H1 (cell line): Measurements from ENCODE around the gene MCM7. TPM values are rescaled to one million over a fixed set of nuclear protein-coding genes. Genes with fewer than 3 reads are reported as not detected.

Experiments used
- CTCF ChIA-PET: fragments of 300-600 bp; sonication (Branson Sonifier 250); formaldehyde crosslinking; loops from one replicate; lab custom pipeline; 2021; ENCODE audit not compliant: partially characterized antibody; lab: Charles Lee
- POLR2A ChIA-PET: fragments of 300-600 bp; sonication (Branson Sonifier 250); formaldehyde crosslinking; loops from one replicate; lab custom pipeline; 2021; ENCODE audit warnings: inconsistent platforms; ENCODE audit not compliant: partially characterized antibody; lab: Charles Lee
- DNase-seq, 2 experiments: peaks; one replicate each; pipeline versions ENCODE4 v3.0.0 to v3.0.0-alpha.2; 2010 to 2022; ENCODE audit warnings: low spot score in 2 of 2, low read depth in 1 of 2, mixed read lengths in 1 of 2
- FAIRE-seq: peaks from 2 replicates; lab custom pipeline; 2011; peaks lifted over from hg19 to GRCh38; lab: Jason Lieb, UNC
- H2AFZ ChIP-seq: 2 replicates; pipeline ENCODE4 v1.8.1; 2012; ENCODE audit warnings: low read length, inconsistent platforms
- H2AK5ac ChIP-seq: 2 replicates; pipeline ENCODE4 v1.6.1; 2013; ENCODE audit warnings: low read depth, low read length
- H2BK120ac ChIP-seq: replicated peaks from 2 replicates; pipeline ENCODE3; 2013; ENCODE audit warnings: low read depth, low read length, inconsistent platforms
- H2BK12ac ChIP-seq: 2 replicates; pipeline ENCODE4 v1.6.1; 2013; ENCODE audit warnings: low read depth, low read length
- H2BK15ac ChIP-seq: 2 replicates; pipeline ENCODE4 v1.6.1; 2013; ENCODE audit warnings: low read length
- H2BK20ac ChIP-seq: 2 replicates; pipeline ENCODE4 v1.6.1; 2013; ENCODE audit warnings: low read length
- H2BK5ac ChIP-seq: 2 replicates; pipeline ENCODE4 v1.6.1; 2013; ENCODE audit warnings: low read depth, low read length
- H3K14ac ChIP-seq: 2 replicates; pipeline ENCODE4 v1.6.1; 2013; ENCODE audit warnings: inconsistent platforms; ENCODE audit not compliant: insufficient read length
- H3K18ac ChIP-seq: 2 replicates; pipeline ENCODE4 v1.6.1; 2013; ENCODE audit warnings: low read length; ENCODE audit errors: extremely low read depth
- H3K23ac ChIP-seq: 2 replicates; pipeline ENCODE4 v1.6.1; 2013; ENCODE audit warnings: inconsistent platforms; ENCODE audit not compliant: insufficient read length
- H3K23me2 ChIP-seq: 2 replicates; pipeline ENCODE4 v1.6.1; 2013; ENCODE audit warnings: low read depth, low read length
- H3K27ac ChIP-seq: 2 replicates; pipeline ENCODE4 v1.6.1; 2011; ENCODE audit warnings: low read depth, low read length, inconsistent platforms
- H3K27me3 ChIP-seq, 4 experiments: replicated peaks in 1 of 4; 1 replicate in 1 of 4; 2 replicates in 3 of 4; pipeline versions ENCODE4 v1.6.1 to v1.8.1; 2011 to 2013; ENCODE audit warnings: low read length in 3 of 4, mild to moderate bottlenecking in 3 of 4, inconsistent platforms in 2 of 4, mixed read lengths in 2 of 4, moderate library complexity in 1 of 4; ENCODE audit not compliant: control insufficient read depth in 3 of 4, insufficient read depth in 3 of 4; ENCODE audit errors: extremely low read depth in 1 of 4
- H3K36me3 ChIP-seq, 4 experiments: 2 replicates each; pipeline versions ENCODE4 v1.6.1 to v1.8.1; 2011 to 2013; ENCODE audit warnings: mild to moderate bottlenecking in 4 of 4, low read length in 3 of 4, moderate library complexity in 2 of 4, control low read depth in 1 of 4, inconsistent platforms in 1 of 4; ENCODE audit not compliant: insufficient read depth in 4 of 4, control insufficient read depth in 2 of 4
- H3K4ac ChIP-seq: replicated peaks from 2 replicates; pipeline ENCODE3; 2013; ENCODE audit warnings: low read length, low read depth, mixed read lengths, inconsistent platforms; ENCODE audit not compliant: insufficient read length
- H3K4me1 ChIP-seq, 4 experiments: replicated peaks in 1 of 4; 1 replicate in 1 of 4; 2 replicates in 3 of 4; pipeline versions ENCODE4 v1.6.1 to v1.8.1; 2011 to 2013; ENCODE audit warnings: low read length in 3 of 4, inconsistent platforms in 2 of 4, mixed read lengths in 1 of 4; ENCODE audit not compliant: insufficient read depth in 4 of 4, control insufficient read depth in 3 of 4
- H3K4me2 ChIP-seq, 2 experiments: 2 replicates each; pipeline versions ENCODE4 v1.6.1 to v1.8.1; 2011 to 2013; ENCODE audit warnings: low read depth in 2 of 2, low read length in 2 of 2, control low read depth in 1 of 2, inconsistent platforms in 1 of 2, mild to moderate bottlenecking in 1 of 2; ENCODE audit not compliant: insufficient read depth in 1 of 2
- H3K4me3 ChIP-seq, 4 experiments: fragments of 200-600, 300-600 bp in 1 of 4; sonication (generic), shearing (Covaris generic), sonication (Bioruptor Twin) in 1 of 4; 2 replicates each; pipeline versions ENCODE4 v1.5.1 to v1.8.1; 2011 to 2016; ENCODE audit warnings: low read length in 4 of 4, low read depth in 3 of 4, control low read depth in 2 of 4, inconsistent platforms in 2 of 4, mild to moderate bottlenecking in 2 of 4, mixed read lengths in 1 of 4, moderate library complexity in 1 of 4; ENCODE audit not compliant: insufficient read depth in 2 of 4; ENCODE audit errors: extremely low read depth in 1 of 4
- H3K56ac ChIP-seq: replicated peaks from 2 replicates; pipeline ENCODE3; 2013; ENCODE audit warnings: low read depth, mild to moderate bottlenecking, mixed read lengths, low read length, inconsistent platforms; ENCODE audit not compliant: insufficient read length
- H3K79me1 ChIP-seq: 2 replicates; pipeline ENCODE4 v1.6.1; 2013; ENCODE audit warnings: low read depth, low read length, control low read depth
- H3K79me2 ChIP-seq, 2 experiments: 2 replicates each; pipeline versions ENCODE4 v1.6.1 to v1.8.1; 2012 to 2013; ENCODE audit warnings: low read length in 2 of 2, mild to moderate bottlenecking in 2 of 2, inconsistent platforms in 1 of 2; ENCODE audit not compliant: insufficient read depth in 2 of 2, control insufficient read depth in 1 of 2
- H3K9ac ChIP-seq, 4 experiments: replicated peaks in 1 of 4; 1 replicate in 1 of 4; 2 replicates in 3 of 4; pipeline versions ENCODE4 v1.6.1 to v1.8.1; 2011 to 2013; ENCODE audit warnings: low read depth in 3 of 4, low read length in 3 of 4, control low read depth in 2 of 4, mild to moderate bottlenecking in 2 of 4, moderate library complexity in 2 of 4, inconsistent platforms in 1 of 4; ENCODE audit errors: extremely low read depth in 1 of 4
- H3K9me3 ChIP-seq, 2 experiments: 2 replicates each; pipeline versions ENCODE4 v1.6.1 to v1.8.1; 2012 to 2013; ENCODE audit warnings: mild to moderate bottlenecking in 2 of 2, moderate library complexity in 2 of 2, control low read depth in 1 of 2, inconsistent platforms in 1 of 2, low read depth in 1 of 2, low read length in 1 of 2, mixed read lengths in 1 of 2; ENCODE audit not compliant: insufficient read depth in 2 of 2
- H4K20me1 ChIP-seq, 2 experiments: replicated peaks in 1 of 2; 2 replicates each; pipeline versions ENCODE3 to v1.8.1; 2011 to 2013; ENCODE audit warnings: inconsistent platforms in 2 of 2, low read length in 2 of 2, mild to moderate bottlenecking in 1 of 2; ENCODE audit not compliant: insufficient read depth in 2 of 2, control insufficient read depth in 1 of 2
- H4K5ac ChIP-seq: 2 replicates; pipeline ENCODE4 v1.6.1; 2013; ENCODE audit warnings: low read length, low read depth, mixed read lengths, inconsistent platforms; ENCODE audit not compliant: insufficient read length
- H4K8ac ChIP-seq: 2 replicates; pipeline ENCODE4 v1.8.0; 2013; ENCODE audit warnings: mild to moderate bottlenecking, moderate library complexity, low read length, inconsistent platforms; ENCODE audit not compliant: insufficient read depth; ENCODE audit errors: extremely low read depth
- H4K91ac ChIP-seq: replicated peaks from 2 replicates; pipeline ENCODE3; 2013; ENCODE audit warnings: low read length, mixed read lengths, inconsistent platforms; ENCODE audit not compliant: insufficient read length
- POLR2A ChIP-seq, 2 experiments: IDR thresholded peaks; 1 replicate in 1 of 2; 2 replicates in 1 of 2; pipeline ENCODE4 v1.6.1; 2011; ENCODE audit warnings: low read depth in 2 of 2, low read length in 2 of 2, mild to moderate bottlenecking in 2 of 2; ENCODE audit errors: control extremely low read depth in 1 of 2
- POLR2AphosphoS5 ChIP-seq: IDR thresholded peaks from 2 replicates; pipeline ENCODE4 v1.6.1; 2011; ENCODE audit warnings: low read depth, low read length
- SP1 ChIP-seq: IDR thresholded peaks from 2 replicates; pipeline ENCODE4 v1.6.1; 2011; ENCODE audit warnings: low read depth, low read length
- SUZ12 ChIP-seq: fragments of 200-600 bp; sonication (generic); IDR thresholded peaks from 2 replicates; pipeline ENCODE4 v1.6.1; 2012; ENCODE audit warnings: mild to moderate bottlenecking, inconsistent platforms, low read length, moderate library complexity, mixed read lengths
- WGBS, 2 experiments: shearing (Covaris generic) in 1 of 2; methylation state at CpG; one replicate each; pipeline versions ENCODE4 v1.1.6 to v1.1.7; 2013 to 2015; ENCODE audit warnings: low lambda C conversion rate in 2 of 2, mixed read lengths in 2 of 2, inconsistent platforms in 1 of 2, low coverage in 1 of 2, missing lambda C conversion rate in 1 of 2; ENCODE audit not compliant: insufficient replicate concordance in 2 of 2, insufficient coverage in 1 of 2, insufficient read length in 1 of 2; ENCODE audit errors: extremely low coverage in 1 of 2, missing lambda C conversion rate in 1 of 2; 5-methylcytosine and 5-hydroxymethylcytosine counted together
- polyA plus RNA-seq, 7 experiments: library from polyadenylated mRNA; depleted of rRNA in 3 of 7; stranded (reverse) in 5 of 7; unstranded in 2 of 7; fragments of >200 nt in 5 of 7; fragments of 200-250 nt in 2 of 7; gene quantifications; 1 replicate in 5 of 7; 2 replicates in 1 of 7; 4 replicates in 1 of 7; pipeline versions ENCODE4 v1.2.1 to v1.2.3, GENCODE V29; 2011 to 2013; ENCODE audit warnings: missing spikeins in 2 of 7, mixed read lengths in 2 of 7
- total RNA-seq: library from RNA; stranded (reverse); fragmentation: NEBNext Ultra II Directional; extraction: Animal tissue kit (Norgen Biotek cat#: 25700); gene quantifications from 2 replicates; pipeline ENCODE4 v1.2.1, GENCODE V29; 2021

The MCM7 gene
- total and polyA plus RNA-seq, 2 of the 8 experiments (the other 6 are each of a cell fraction or from before 2014, with no cell fraction given) = 313 to 344 TPM

GRCh38 chr7:100093054-100093453, 8.1 kb downstream of the MCM7 start:
- Histone ChIP-seq H2AFZ (no peak overlapping the region), H4K5ac (no peak overlapping the region), H3K27ac (no peak overlapping the region), H3K23ac (no peak overlapping the region), H3K14ac (no peak overlapping the region), H4K91ac (no peak overlapping the region), H2BK120ac (no peak overlapping the region), H3K9ac (no peak overlapping the region), H2BK15ac (no peak overlapping the region), H3K18ac (no peak overlapping the region), H4K8ac (no peak overlapping the region), H3K79me1 (peaks cover 13% of the 10 kb centered on the region), H3K23me2 (peaks cover 4% of the 10 kb centered on the region; the same call in 1 of the 2 replicates), H3K56ac (no peak overlapping the region), H2BK20ac (no peak overlapping the region), H3K4me2 (no peak overlapping the region), H3K4ac (no peak overlapping the region), H4K20me1 (peaks cover 24 to 33% of the 10 kb centered on the region in 2 experiments), H2BK5ac (no peak overlapping the region; the same call in 1 of the 2 replicates), H3K27me3 (no peaks in the 10 kb centered on the region), H3K4me3 (no peak overlapping the region), H3K9me3 (no peaks in the 10 kb centered on the region), H3K79me2 (peaks cover 0 to 25% of the 10 kb centered on the region in 2 experiments; a peak in 3 of 4 replicates), H2AK5ac (no peak overlapping the region), H2BK12ac (no peak overlapping the region), H3K36me3 (peaks cover 66 to 77% (median 70%) of the 10 kb centered on the region in 4 experiments), H3K4me1 (no peaks in the 10 kb centered on the region; a peak in 1 of 7 replicates)
- ChIA-PET CTCF (interaction anchor here (1.3 kb wide), 1 partner anchor 30 kb away, joined by 4 read pairs; no protein-coding TSS in a partner anchor), POLR2A (interaction anchor here (0.9 to 19.5 kb wide), 16 partner anchors 9 to 401 kb away, joined by 3 to 722 read pairs (median 4); partner anchors contain the start of genes AP4M1, COPS6, LAMTOR4 and MCM7)
- WGBS, 2 experiments = 94% methylated on average over 8 of the region's 8 CpGs; no CpG with 5 or more reads in 1 of the 2 experiments
- no peak for DNase-seq
- TF ChIP-seq POLR2AphosphoS5 = peak; percentile 84
- TF ChIP-seq POLR2A (IDR thresholded peaks at IDR 0.05; ENCODE audit: control extremely low read depth in 1 of 2, low read depth in 2 of 2, low read length in 2 of 2) = peak; percentile 57 to 80
- TF ChIP-seq SUZ12 = no peak
- TF ChIP-seq SP1 = 0 out of 2 replicates have a peak, but pooled peaks have one; percentile 10
- no peak for FAIRE-seq
